HG03442 (cell line): Measurements from ENCODE around the gene CYBC1.
A peak's percentile ranks its signal among the peaks of the same experiment; 100 is the strongest.
"Not testable (repeated sequence)": the region's sequence is repeated elsewhere in the genome, so short reads cannot be mapped to it uniquely, and the experiment has no call there.

ENCODE experiments used
- ATAC-seq: cut with Tn5 transposase; IDR thresholded peaks from one replicate; pipeline ENCODE4 v1.9.1; 2021; ENCODE audit warnings: mild to moderate bottlenecking, moderate library complexity; ENCODE audit not compliant: unreplicated experiment

Gene CYBC1

DNA sequence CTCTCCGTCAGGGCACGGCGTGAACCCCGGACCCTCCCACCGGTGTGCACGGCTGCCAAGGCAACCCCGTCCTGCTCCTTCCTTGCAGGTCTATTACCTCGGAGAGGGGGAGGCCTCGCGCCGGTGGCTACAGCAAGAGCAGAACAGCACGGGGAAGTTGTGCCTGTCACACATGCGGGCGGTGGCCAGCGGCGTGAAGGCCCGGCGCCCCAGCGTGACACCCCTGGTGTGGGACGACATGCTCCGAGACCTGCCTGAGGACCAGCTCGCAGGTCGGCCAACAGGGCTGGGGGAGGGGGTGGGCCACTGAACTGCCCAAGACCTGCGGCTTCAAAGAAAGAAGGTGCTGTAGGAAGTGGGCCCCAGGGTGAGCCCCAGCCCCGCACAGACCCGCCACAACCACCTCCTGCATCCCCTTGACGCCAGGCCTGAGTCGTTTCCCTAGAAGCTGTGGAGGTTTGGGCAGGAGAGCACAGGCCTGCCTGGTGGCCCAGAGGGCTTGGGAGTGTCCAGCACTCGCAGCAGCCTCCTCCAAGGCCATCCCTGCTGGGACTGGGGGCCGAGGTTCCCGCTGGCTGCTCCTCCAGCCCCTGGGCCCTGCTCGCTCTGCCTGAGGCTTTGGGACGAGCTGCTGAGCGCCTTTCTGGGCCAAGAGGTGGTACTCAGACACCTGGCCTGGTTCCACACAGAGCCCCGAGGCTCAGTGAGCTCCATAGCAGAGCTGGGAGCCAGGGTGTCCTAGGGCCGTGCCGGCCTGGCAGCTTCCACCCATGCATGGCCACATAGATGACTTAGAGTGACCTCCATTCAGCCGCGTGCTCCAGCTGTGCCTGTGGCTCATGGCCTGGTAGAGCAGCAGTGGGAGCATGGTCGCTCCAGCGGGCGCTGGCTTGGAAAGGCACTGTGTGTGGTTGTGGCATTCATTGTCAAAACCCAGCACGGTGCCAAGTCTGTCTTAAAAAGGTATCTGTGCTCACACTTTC, 14.7 kb downstream of the CYBC1 start:
- no peak for ATAC-seq

DNA sequence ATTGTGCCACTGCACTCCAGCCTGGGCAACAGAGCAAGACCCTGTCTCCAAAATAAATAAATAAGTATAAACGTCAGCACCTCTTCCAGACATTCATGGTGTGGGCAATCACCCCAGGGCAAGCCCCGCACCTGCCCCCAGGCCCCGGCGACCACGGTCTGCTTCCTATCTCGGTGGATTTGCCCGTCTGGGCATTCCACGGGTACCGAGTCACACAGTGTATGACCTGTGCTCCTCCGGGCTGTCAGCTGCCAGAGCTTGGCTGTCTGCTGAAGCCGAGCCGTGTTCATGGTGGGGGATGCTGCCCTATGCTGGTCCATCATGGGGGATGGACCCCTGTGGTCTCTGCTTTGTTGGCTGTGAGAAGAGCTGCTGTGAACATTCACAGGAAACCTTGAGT, 15.4 kb downstream of the CYBC1 start:
- ATAC-seq = no peak

DNA sequence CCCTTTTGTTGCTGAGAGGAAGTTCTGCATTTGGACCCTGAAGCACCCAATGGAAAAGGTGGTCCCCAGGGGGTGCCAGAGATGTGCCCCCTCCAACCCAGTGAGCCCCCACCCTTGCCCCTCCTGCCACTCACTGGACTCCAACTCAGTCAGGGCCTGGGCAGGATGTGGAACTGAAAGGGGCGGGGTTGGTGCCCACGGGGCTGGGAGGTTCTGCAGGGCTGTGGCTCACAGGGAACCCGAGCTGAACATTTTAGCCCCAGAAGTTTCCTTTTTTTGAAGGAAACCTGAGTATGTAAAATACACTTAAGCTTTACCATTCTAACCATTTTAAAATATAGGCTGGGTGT, 16.4 kb downstream of the CYBC1 start:
- ATAC-seq = no peak

DNA sequence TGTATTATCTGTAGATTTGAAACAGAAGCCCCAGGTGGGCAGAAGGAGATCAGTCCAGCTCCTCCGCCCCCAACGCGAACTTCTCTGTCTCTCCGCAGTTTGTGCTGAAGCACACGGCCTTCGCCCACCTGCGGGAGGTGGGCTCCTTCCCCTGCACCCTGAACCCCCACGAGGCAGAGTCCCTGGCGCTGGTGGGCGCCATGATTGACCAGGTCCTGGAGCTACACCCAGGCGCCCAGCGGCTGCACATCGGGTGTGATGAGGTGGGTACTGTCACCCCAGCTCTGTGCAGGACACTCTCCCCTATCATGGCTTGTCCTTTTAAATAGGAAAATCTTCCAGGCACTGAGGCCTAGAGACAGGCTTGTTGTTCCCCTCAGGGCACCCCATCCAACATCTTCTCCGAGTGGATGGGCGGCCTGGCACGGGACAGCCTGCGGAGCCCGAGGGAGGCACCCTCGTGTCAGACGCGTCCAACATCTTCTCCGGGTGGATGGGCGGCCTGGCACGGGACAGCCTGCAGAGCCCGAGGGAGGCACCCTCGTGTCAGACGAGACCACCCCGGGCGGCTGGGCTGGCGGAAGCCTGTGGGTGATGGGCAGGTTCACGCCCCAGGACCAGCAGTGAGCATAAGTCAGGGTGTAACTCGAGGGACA, 16.9 kb downstream of the CYBC1 start:
- no peak for ATAC-seq

DNA sequence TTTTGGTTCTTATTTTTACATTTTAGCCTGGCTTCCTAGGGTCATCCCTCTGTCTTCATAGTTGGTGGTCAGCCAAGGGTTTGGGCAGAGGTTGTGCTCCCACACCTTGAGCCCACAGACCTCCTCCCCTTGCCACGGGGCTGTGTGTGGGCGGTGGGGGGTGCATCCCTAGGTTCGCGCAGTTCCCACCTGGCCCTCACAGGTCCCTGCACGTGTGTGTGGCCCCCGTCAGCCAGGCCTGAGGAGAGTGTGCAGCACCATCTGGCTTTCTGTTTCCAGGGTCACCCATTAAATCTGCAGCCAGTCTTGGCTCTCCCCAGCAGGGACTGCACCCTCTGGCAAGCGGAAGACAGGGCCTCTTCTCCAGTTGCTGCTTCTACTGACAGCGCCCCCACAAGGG, 18.5 kb downstream of the CYBC1 start:
- ATAC-seq = no peak

DNA sequence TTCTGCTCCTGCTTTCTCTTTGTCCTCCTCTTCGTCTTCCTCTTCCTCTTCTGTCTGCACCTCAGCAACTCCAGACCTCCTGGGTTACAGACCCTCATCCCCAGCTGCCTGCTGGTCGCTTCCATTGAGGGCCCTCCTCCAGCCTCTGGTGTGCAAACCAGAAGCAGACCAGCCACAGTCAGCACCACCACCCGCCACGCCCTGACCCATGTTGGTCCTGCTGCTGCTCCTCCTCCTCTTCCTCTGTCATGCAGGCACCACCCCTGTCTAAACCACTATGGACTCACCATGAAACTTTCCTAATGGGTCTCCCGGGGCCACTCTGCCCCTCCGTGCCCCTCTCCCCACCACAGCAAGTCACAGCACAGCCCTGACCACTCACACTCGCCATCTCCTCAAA, 20.7 kb downstream of the CYBC1 start:
- no peak for ATAC-seq

DNA sequence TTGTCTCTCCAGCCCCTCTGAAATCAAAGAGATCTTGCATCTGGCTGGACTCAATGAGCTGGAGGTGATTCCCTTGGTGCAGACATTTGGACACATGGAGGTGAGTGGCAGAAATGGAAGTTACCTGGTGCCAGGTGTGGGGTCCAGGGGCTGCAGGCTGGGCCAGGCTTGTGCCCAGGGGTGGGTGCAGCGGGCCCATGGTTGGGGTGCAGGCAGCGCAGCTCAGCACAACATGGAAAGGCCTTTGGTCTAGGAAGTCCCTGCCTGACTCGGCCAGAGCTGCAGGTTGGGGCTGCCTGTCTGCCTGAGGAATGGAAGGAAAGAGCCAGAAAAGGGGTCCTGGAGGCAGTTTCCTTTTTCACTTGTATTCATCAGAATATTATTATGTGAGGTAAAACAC, 22.0 kb downstream of the CYBC1 start:
- ATAC-seq = no peak

DNA sequence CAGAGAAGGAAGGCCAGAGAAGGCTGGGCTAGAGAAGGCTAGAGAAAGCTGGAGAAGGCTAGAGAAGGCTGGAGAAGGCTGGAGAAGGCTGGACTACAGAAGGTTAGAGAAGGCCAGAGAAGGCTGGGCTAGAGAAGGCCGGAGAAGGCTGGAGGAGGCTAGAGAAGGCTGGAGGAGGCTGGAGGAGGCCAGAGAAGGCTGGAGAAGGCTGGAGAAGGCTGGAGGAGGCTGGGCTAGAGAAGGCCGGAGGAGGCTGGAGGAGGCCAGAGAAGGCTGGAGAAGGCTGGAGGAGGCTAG, 25.7 kb downstream of the CYBC1 start:
- ATAC-seq = no peak

DNA sequence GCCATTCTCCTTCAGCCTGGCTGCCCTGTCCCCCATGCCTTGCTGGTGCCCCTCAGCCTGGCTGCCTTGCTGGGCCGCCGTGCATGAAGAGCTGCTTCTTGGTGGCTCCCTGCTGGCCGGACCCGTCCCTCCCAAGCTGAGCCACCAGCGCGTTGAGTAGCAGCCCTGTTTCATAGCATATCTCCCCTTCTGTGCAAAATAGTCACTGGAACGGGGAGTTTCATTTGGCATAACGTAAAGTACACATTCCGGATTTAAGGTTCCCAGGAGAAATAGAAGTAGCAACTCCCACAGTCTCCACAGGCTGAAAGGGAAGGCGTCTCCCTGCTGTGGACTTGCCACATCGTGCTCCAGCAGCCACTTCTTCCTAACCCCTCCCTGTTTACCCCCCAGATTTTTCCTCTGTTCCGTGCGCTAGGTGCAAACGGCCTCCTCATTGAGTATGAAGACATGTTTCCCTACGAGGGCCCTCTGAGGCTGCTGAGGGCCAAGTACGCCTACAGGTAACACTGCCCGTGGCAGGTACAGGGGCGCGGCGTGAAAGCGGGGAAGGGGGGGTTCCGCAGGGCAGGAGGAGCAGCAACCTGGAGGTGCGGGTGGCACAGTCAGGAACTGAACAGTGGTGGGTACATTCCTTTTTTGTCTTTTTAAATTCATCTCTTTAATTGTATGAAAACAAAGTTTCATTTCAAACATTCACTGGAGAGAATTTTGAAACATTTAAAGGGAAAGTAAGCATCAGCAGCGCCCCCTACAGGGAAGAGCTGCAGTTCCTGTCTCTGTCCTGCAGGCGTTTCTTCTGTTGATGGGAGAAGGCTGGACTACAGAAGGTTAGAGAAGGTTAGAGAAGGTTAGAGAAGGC, 26.3 kb downstream of the CYBC1 start:
- no peak for ATAC-seq

DNA sequence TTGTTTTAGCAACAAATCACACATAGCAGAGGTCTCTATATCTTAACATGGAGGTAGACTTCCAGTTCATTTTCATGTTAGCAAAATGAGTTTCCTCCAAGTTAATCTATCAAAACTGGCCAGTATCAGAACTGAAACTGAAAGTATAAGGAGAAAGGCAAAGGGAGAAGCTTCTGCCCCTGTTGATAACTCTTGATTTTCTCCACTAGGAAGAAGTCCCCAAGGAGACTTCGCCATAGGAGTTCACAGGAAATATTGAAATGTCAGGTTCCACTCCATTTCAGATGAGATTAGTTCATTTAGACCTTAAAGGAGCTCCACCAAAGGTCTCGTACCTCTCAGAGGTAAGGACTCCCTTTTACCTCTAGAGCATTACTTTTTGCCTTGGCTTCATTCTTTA, 31.0 kb downstream of the CYBC1 start:
- no peak for ATAC-seq

DNA sequence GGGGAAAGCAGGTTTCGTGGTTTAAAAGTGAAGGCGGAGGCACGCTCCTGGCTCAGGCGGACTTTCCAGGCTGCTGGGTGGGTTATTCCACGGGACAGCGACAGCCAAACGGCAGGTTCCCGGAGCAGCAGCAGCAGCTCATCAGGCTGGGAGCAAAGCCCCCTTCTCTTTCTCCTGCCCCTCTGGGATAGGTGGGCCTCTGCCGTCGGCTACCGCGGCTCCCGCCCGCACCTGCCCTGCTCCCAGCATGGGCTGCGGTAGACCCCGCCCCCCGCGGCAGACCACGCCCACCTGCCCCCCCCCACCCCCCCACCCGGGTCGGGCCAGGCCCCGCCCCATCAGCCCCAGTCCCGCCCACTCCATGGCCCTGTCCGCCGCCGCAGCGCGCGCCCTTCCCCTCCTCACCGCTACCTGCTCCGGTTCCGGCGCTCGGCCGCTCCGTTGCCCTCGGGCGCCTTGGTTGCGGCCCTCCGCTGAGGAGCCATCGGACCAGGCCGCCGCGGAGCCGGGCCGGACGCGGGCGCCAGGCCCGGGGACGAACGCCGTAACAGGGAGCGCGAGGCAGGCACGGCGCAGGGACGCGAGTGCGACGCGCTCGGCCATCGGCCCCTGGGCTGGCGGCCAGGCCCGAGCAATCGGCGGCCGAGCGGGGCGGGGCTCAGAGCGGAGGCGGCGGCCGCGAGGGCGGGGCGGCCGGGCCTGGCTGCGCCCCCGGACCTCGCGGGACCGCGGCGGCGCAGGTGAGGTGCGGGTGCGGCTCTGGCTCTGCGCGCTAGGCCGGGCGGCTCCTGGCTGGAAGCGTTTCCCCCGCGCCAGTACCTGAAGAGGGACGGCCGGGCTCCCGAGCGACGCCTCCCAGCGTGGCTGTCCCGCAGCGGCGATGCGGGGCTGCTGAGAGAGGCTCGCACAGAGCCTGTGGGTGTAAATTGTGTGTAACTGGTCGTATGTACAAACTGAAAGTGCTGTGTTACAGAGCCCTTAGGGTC, 32.3 kb downstream of the CYBC1 start, which contains the start of the genes HEXD and OGFOD3:
HEXD (plus strand) TSS at position 347 of the 986 bp plus-strand sequence. CDS start 1,453 bp downstream, outside the sequence.
OGFOD3 (minus strand) TSS at position 586 of the 986 bp plus-strand sequence; CDS start at position 485, 101 bp downstream.
- ATAC-seq = peak; percentile 78

DNA sequence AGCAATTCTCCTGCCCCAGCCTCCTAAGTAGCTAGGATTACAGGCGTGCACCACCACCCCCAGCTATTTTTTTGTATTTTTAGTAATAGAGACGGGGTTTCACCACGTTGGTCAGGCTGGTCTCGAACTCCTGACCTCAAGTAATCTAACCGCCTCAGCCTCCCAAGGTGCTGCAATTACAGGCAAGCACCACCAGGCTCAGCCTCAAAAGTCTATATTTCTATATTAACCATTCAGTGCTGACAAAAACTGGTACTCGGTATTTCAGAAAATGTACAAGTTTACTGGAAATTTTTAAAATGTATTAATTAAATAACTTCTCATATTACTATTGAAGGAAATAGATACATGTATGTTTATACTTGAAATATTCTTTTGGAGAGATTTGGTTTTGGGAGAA, 33.8 kb downstream of the CYBC1 start:
- no peak for ATAC-seq

DNA sequence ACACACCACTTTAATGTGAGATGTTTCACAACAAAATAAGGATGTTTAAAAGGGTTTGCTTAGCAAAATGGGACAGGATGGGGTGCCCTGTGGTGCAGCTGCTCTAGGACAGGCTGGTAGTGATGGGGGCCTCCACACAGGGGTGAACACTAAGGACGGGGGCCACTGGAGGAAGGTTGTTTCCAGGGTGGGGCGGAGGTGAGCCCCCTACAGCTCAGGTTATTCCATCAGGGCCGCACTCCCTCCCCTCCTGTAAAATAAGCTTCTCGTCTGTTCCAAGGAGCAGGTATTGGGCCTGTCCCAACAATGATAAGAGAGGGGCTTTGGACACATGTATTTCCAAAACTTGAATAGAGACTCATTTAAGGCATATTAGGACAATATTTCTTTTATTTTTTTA, 34.3 kb downstream of the CYBC1 start:
- ATAC-seq = no peak

DNA sequence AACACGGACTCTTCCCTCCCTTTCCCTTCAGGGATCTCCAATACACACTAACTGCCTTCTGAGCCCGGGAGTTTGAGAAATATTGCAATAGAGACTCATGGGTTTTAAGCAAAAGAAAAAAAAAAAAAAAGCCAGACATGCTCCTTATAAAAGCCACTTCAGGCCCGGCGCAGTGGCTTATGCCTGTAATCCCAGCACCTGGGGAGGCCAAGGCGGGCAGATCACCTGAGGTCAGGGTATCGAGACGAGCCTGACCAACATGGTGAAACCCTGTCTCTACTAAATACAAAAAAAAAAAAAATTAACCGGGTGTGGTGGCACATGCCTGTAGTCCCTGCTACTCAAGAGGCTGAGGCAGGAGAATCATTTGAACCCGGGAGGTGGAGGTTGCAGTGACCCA, 34.8 kb downstream of the CYBC1 start:
- ATAC-seq = no peak

DNA sequence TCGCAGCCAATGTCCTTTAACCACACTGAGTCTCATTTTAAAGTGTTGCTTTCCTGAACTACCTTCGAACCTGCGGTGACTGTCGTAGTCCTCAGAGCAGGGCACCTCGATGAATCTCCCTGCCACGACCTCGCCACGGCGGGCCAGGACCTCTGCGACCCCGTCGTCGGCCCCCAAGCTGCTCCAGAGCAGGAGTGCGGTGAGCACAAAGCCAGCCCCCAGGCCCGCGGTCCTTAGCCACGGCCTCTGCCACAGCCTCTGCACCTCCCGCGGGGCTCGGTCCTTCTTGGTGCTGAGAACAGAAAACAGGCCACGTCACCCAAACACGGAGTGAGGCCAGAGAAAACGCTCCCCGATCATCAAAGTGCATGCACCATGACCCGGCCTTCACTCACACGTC, 35.2 kb downstream of the CYBC1 start:
- no peak for ATAC-seq

DNA sequence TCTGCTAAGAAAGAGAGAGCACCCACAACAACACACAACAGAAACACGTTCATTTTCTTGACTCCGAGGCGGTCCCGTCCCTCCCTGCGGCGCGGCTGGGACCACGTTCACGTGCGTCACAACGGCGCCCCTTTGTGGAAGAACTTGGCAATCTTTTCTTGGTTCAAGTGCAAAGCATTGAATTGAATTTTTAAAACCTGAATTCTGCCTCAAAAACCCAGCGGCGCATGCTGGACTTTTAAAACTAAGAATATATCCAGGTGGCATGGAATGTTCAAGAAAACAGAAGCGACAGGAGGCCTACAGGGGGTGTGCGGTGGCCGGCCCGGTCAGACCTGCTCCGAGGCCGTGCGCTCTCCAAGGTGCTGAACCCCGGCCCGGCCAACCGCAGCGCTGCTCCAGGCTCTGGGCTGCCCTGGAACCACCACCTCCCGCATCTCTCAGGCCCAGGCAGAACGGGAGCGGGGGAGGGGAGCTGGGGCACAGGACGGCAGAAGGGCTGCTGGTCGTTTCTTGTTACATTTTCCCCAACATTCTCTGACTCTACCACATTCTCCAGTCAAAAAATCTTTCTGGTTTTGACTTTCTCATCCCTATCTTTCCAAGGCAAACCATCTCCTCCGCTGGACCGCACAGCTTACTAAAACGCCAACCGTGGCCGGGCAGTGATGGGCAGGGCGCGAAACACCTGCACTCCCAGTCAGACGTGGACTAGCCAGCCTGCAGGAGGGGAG, 35.8 kb downstream of the CYBC1 start:
- no peak for ATAC-seq

DNA sequence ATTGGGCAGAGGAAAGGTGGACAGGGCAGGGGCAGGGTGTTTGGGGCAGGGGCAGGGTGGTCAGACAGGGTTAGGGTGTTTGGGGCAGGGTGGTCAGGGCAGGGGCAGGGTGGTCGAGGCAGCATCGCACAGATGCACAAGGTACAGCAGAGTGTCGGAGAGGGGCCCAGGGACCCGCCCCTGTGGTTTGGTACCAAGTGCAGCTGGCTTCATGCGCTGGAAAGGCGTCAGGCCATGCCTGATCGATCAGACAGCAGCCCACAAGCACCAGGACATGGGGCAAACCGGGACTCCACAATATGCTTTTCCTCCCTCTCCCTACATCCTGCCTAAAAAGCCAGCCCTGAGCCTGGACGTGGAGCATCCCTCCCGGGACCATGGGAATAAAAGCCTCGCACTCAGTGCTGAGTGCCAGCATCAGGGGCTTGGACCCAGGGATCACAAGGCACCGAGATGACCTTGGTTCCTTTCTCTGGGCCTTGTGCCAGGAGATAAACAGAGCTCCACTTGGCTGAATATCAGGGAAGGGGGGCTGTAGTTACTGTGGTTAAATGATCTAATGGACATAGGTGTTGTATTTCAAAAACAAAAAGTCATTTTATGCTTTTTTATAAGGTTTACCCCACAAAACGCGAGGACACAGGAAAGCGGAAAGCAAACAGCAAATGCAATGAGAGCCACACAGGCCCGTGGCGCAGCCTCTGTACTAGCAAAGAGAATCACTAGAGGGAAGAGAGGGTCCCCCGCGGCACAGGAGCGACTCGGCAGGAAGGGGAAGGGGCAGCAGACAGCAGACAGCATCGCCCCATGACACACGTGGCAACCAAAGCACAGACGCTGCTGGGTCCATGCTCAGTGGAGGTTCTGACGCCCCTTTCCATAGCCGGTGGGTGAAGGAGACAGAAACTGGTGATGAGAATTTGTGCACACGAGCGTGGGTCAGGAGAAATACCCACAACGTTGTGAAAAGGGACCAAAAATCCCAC, 37.7 kb downstream of the CYBC1 start:
- ATAC-seq = no peak

DNA sequence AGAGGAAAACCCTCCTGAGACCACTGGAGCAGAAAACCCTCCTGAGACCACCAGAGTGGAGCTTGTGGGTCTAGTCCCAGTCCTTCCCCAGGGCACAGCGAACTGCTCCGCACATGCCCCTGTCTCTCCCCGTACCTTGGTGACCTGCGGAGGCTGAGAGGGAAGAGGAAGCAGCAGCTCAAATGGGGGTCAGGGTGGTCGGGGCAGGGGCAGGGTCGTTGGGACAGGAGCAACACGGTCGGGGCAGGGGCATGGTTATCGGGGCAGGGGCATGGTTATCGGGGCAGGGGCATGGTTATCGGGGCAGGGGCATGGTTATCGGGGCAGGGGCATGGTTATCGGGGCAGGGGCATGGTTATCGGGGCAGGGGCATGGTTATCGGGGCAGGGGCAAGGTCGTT, 38.5 kb downstream of the CYBC1 start:
- not testable (repeated sequence) for ATAC-seq
